LNCaP clone FGC (cell line): Measurements from ENCODE around the gene MYO5A.

Experiments
- DNase-seq: peaks from one replicate; pipeline ENCODE4 v3.0.0-alpha.2; 2011; ENCODE audit warnings: low read depth
- H3K4me3 ChIP-seq: 2 replicates; pipeline ENCODE4 v1.5.1; 2011; ENCODE audit warnings: mild to moderate bottlenecking, low read depth, low read length, control low read depth
- TF ChIP-seq, protein P1 (sequence below): IDR thresholded peaks from 2 replicates; pipeline ENCODE4 v1.5.1; 2012; ENCODE audit warnings: mild to moderate bottlenecking; ENCODE audit not compliant: control insufficient read depth, insufficient read depth; ENCODE audit errors: extremely low read depth

The MYO5A gene

DNA sequence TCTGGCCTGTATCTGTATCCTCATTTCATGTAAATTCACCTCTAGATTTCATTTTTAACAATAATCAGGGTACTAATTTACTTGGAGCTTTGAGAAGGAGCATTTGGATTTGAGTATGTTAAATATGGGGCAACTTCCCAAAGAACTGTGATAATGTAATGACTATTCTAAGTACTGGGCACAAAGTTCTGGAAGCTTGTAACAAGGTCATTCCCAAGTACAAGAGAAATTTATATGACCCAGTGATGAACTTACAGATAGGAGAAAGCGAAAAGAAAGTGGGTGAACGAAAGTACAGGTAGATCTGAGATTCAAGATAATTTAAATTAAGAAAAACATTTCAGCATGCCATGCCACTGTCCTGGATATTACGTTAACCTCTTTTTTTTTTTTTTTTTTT is 93.8 kb downstream of the MYO5A start:
- DNase-seq: no peak
- H3K4me3 ChIP-seq: no peak overlapping the region
- TF ChIP-seq, protein P1, sequence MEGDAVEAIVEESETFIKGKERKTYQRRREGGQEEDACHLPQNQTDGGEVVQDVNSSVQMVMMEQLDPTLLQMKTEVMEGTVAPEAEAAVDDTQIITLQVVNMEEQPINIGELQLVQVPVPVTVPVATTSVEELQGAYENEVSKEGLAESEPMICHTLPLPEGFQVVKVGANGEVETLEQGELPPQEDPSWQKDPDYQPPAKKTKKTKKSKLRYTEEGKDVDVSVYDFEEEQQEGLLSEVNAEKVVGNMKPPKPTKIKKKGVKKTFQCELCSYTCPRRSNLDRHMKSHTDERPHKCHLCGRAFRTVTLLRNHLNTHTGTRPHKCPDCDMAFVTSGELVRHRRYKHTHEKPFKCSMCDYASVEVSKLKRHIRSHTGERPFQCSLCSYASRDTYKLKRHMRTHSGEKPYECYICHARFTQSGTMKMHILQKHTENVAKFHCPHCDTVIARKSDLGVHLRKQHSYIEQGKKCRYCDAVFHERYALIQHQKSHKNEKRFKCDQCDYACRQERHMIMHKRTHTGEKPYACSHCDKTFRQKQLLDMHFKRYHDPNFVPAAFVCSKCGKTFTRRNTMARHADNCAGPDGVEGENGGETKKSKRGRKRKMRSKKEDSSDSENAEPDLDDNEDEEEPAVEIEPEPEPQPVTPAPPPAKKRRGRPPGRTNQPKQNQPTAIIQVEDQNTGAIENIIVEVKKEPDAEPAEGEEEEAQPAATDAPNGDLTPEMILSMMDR: no peak

DNA sequence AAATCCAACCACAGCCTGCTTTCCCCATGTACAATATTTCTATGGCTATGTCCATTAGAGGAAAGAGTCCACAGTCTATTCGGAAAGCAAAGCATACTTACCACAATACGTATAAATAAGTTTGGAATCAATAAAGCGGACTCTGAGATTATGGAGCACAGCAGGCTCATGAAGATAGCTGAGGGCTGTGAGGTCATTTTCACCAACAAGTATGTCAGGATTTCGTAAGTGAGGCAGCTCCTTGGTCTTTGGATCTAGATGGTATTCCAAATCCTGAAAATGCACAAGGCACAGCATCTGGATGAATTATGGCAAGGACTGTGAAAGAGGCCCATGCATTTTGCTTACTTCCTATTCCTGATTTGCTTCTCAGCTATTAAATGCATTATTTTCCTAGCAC is 100.4 kb downstream of the MYO5A start:
- TF ChIP-seq, protein P1: no peak
- DNase-seq: no peak
- H3K4me3 ChIP-seq: no peak overlapping the region

DNA sequence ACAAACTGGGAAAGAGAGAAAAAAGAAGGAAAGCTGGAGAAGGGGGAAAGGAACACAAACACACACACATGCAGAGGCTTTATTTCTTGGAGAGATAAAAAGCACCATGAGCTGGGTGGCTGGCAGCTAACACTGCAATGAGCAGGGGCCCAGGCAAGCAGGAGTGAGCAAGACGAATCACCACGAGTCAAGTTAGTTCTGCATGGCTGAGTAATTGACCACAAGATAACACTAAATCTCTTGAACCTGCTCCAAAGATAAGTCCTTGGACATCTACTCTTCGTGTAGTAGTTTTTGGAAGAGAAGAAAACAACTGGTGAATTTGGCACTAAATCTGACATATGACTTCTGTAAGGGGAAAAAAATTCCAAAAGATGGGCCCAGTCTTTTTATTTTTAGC is 100.9 kb downstream of the MYO5A start:
- TF ChIP-seq, protein P1: no peak
- H3K4me3 ChIP-seq: no peak overlapping the region
- DNase-seq: no peak

DNA sequence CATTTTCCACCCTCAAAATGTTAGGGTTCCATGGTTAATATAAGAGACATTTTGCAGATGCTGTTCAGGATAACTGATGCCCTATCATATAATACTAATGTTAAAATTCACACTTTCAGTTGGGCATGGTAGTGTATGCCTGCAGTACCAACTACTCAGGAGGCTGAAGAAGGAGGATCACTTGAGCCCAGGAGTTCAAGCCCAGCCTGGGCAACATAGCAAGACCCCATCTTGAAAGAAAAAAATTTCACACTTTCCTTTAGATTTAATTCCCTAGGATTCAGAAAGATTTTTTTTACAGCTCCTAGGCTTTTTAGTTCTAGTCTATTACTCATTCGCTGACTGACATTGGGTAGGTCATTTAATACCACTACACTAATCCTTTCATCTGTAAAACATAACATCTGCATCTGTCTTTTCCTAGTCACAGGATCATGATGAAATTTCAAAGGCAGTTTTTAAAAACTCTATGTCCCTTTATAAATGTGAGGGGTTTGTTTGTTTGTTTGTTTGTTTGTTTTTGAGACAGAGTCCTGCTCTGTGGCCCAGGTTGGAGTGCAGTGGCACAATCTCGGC is 103.7 kb downstream of the MYO5A start:
- no peak for DNase-seq
- TF ChIP-seq, protein P1: no peak
- no peak overlapping the region for H3K4me3 ChIP-seq

DNA sequence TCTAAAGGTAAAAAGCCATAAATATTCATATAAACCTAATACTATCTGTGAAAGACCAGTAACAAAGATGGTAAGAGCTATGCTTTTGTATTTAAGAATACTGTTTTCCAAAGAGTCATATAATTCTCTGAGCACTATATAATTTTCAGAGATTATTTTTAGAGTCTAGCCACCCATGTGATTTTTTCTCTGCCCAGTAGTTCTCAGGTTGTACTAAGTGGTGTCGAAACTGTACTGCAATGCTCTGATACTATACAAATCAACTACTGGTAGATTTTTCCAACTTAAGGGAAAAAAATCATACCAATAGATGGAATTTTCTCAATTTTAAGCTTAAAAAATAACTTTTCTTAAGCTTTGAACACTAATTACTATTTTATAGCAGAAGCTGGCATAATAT is 104.8 kb downstream of the MYO5A start:
- TF ChIP-seq, protein P1: no peak

DNA sequence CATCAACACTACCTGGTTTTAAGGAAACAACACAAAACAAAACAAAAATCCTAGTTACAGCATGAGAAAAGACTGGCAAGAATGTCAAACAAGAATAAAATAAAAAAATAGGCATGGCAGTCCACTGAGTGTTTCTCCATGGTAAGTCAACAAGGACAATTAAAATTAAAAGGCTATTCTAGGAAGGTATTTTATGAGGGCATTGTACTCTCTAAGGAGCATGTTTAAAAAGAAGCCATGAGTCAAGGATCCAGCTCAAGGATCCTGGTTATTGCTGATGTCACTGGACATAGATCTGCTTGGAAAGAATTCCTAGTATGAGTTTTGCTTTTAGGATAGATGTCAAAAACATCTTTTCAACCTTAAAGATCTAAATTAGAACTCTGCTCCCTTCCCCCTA is 106.7 kb downstream of the MYO5A start:
- no peak for DNase-seq
- TF ChIP-seq, protein P1: no peak
- no peak overlapping the region for H3K4me3 ChIP-seq

More for the DNA sequence above, 104.8 kb downstream of the MYO5A start:
- no peak overlapping the region for H3K4me3 ChIP-seq
- DNase-seq: no peak

DNA sequence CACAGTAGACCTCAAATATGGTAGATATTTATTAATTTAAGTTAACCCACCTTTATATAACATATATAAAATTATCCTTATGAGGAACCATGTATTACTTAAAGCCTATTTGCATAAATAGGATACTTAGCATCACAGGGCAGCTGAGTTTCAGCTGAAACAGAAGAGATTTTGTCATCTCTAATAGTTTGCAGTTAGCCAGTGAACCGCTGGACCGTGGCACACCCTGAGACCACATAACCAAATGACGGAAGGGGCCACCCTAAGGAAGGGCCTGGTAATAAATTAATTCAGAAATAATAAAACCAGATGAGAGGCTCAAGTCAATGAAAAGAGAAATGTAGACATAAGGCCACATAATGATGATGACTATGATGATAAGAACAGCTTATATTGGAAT is 107.7 kb downstream of the MYO5A start:
- TF ChIP-seq, protein P1: no peak
- H3K4me3 ChIP-seq: no peak overlapping the region
- no peak for DNase-seq
